HG02759 (cell line): ENCODE measurements around the gene CEP85L.

Experiments used
- ATAC-seq: cut with Tn5 transposase; IDR thresholded peaks from one replicate; pipeline ENCODE4 v1.9.1; 2021; ENCODE audit warnings: mild to moderate bottlenecking, moderate library complexity; ENCODE audit not compliant: unreplicated experiment

Gene CEP85L

GRCh38 chr6:118625833-118626232, 25.6 kb downstream of the CEP85L start:
- ATAC-seq, result no peak

GRCh38 chr6:118621799-118622470, 29.5 kb downstream of the CEP85L start:
- ATAC-seq, result no peak

- ATAC-seq, result no peak
Observed at GRCh38 chr6:118620202-118620601, 31.2 kb downstream of the CEP85L start.

GRCh38 chr6:118618676-118619377, 32.6 kb downstream of the CEP85L start:
- ATAC-seq, result peak; percentile 94

- no peak for ATAC-seq
Observed at GRCh38 chr6:118617417-118617816, 34.0 kb downstream of the CEP85L start.

- no peak for ATAC-seq
Observed at GRCh38 chr6:118611334-118611733, 40.1 kb downstream of the CEP85L start.

GRCh38 chr6:118606858-118607257, 44.5 kb downstream of the CEP85L start:
- no peak for ATAC-seq

GRCh38 chr6:118606268-118606667, 45.1 kb downstream of the CEP85L start:
- no peak for ATAC-seq

GRCh38 chr6:118603372-118603771, 48.0 kb downstream of the CEP85L start:
- ATAC-seq, result no peak

GRCh38 chr6:118602300-118602699, 49.1 kb downstream of the CEP85L start:
- ATAC-seq, result no peak

GRCh38 chr6:118598324-118598723, 53.1 kb downstream of the CEP85L start:
- ATAC-seq, result no peak

- no peak for ATAC-seq
Observed at GRCh38 chr6:118597636-118598035, 53.8 kb downstream of the CEP85L start.

- no peak for ATAC-seq
Observed at GRCh38 chr6:118596774-118597320, 54.5 kb downstream of the CEP85L start.

- ATAC-seq, result no peak
Observed at GRCh38 chr6:118594877-118595276, 56.5 kb downstream of the CEP85L start.

GRCh38 chr6:118591897-118592296, 59.5 kb downstream of the CEP85L start:
- no peak for ATAC-seq

- ATAC-seq, result no peak
Observed at GRCh38 chr6:118589649-118590365, 61.6 kb downstream of the CEP85L start.

GRCh38 chr6:118589186-118589585, 62.2 kb downstream of the CEP85L start:
- no peak for ATAC-seq

GRCh38 chr6:118588626-118589025, 62.8 kb downstream of the CEP85L start:
- no peak for ATAC-seq

GRCh38 chr6:118586746-118587485, 64.5 kb downstream of the CEP85L start:
- ATAC-seq, result no peak

- no peak for ATAC-seq
Observed at GRCh38 chr6:118584911-118585310, 66.5 kb downstream of the CEP85L start.

- ATAC-seq, result no peak
Observed at GRCh38 chr6:118581489-118581959, 69.9 kb downstream of the CEP85L start.
